Transverse colon (tissue), 4 donors: ENCODE measurements around the gene INPP5J. TPM values are rescaled to one million over a fixed set of nuclear protein-coding genes. Genes with fewer than 3 reads are reported as not detected.
"Not testable (repeated sequence)": the region's sequence is repeated elsewhere in the genome, so short reads cannot be mapped to it uniquely, and the experiment has no call there.

Source experiments
- DNase-seq: peaks from one replicate; pipeline ENCODE4 v3.0.0-alpha.2; 2019
- H3K27ac ChIP-seq, 4 donors: fragments of 200-600 bp; sonication (generic); 2 replicates each; pipeline ENCODE4 v1.5.1; 2016 to 2018; ENCODE audit warnings: inconsistent platforms in 4 of 4
- H3K27me3 ChIP-seq: fragments of 200-600 bp; sonication (generic); 2 replicates; pipeline ENCODE4 v1.5.1; 2017; ENCODE audit warnings: inconsistent platforms
- H3K36me3 ChIP-seq, 4 donors: fragments of 200-600 bp; sonication (generic); 2 replicates each; pipeline ENCODE4 v1.5.1; 2017 to 2019; ENCODE audit warnings: inconsistent platforms in 4 of 4
- H3K4me1 ChIP-seq, 4 donors: fragments of 200-600 bp; sonication (generic); 2 replicates each; pipeline ENCODE4 v1.5.1; 2017 to 2020; ENCODE audit warnings: inconsistent platforms in 4 of 4
- H3K4me3 ChIP-seq, 4 donors: fragments of 200-600 bp; sonication (generic); 1 replicate in 1 of 4; 2 replicates in 3 of 4; pipeline versions ENCODE4 v1.5.1 to v1.6.1; 2017 to 2019; ENCODE audit warnings: inconsistent platforms in 4 of 4
- H3K9me3 ChIP-seq, 2 donors: fragments of 200-600 bp; sonication (generic); 2 replicates each; pipeline ENCODE4 v1.5.1; 2017 to 2019; ENCODE audit warnings: inconsistent platforms in 2 of 2
- EP300 ChIP-seq: sonication (generic); formaldehyde crosslinking; IDR thresholded peaks from one replicate; pipeline ENCODE4 v1.6.1; 2017; ENCODE audit warnings: antibody characterized with exemption, low read depth
- POLR2A ChIP-seq: fragments of 450-650 bp; IDR thresholded peaks from one replicate; pipeline ENCODE4 v1.6.1; 2016; ENCODE audit warnings: antibody characterized with exemption, mild to moderate bottlenecking, moderate library complexity
- POLR2AphosphoS5 ChIP-seq, 3 donors: sonication (generic); formaldehyde crosslinking; IDR thresholded peaks; one replicate each; pipeline ENCODE4 v1.6.1; 2016; ENCODE audit warnings: antibody characterized with exemption in 3 of 3
- WGBS, 2 donors: methylation state at CpG; one replicate each; pipeline ENCODE4 v1.1.5; 2018; ENCODE audit warnings: low coverage in 1 of 2; 5-methylcytosine and 5-hydroxymethylcytosine counted together
- in situ Hi-C, 4 donors: fragments of 200-750 bp; cut with MboI; loops; one replicate each; pipeline versions ENCODE4 v1.15.0 to v1.15.1; 2017; ENCODE audit warnings: low sequenced_read_pairs in 3 of 4, low pct_ligation_motif_present in 1 of 4, low pct_unique_long_range_greater_than_20kb in 1 of 4
- intact Hi-C: fragments of 100-400 bp; cut with DNase I; formaldehyde crosslinking; loops from one replicate; pipeline ENCODE4 v1.15.1; 2023; ENCODE audit warnings: low total_unique reads
- total RNA-seq, 4 donors: library from RNA; depleted of rRNA; stranded (reverse); fragments of >200 nt; gene quantifications; one replicate each; pipeline ENCODE4 v1.1.0, GENCODE V29; 2016
- TF ChIP-seq, protein P1 (sequence below), 5 experiments: fragments of 200-600 bp in 3 of 5; fragments of 450-650 bp in 2 of 5; sonication (generic) in 3 of 5; IDR thresholded peaks; 1 replicate in 2 of 5; 2 replicates in 3 of 5; pipeline ENCODE4 v1.5.1; 2016 to 2017; ENCODE audit warnings: antibody characterized with exemption in 5 of 5, inconsistent platforms in 3 of 5, mild to moderate bottlenecking in 2 of 5, moderate library complexity in 1 of 5

Gene INPP5J
- total RNA-seq, 4 donors from 2014 or later = 22.4 to 51.2 (median 30.8) TPM

- 5 to 16% methylated on average over 5 to 32 of the region's 32 CpGs for WGBS, 2 donors
- no peak for TF ChIP-seq POLR2A
- TF ChIP-seq POLR2AphosphoS5 (IDR thresholded peaks at IDR 0.05) = no peak
- TF ChIP-seq EP300 = no peak
- TF ChIP-seq, protein P1, sequence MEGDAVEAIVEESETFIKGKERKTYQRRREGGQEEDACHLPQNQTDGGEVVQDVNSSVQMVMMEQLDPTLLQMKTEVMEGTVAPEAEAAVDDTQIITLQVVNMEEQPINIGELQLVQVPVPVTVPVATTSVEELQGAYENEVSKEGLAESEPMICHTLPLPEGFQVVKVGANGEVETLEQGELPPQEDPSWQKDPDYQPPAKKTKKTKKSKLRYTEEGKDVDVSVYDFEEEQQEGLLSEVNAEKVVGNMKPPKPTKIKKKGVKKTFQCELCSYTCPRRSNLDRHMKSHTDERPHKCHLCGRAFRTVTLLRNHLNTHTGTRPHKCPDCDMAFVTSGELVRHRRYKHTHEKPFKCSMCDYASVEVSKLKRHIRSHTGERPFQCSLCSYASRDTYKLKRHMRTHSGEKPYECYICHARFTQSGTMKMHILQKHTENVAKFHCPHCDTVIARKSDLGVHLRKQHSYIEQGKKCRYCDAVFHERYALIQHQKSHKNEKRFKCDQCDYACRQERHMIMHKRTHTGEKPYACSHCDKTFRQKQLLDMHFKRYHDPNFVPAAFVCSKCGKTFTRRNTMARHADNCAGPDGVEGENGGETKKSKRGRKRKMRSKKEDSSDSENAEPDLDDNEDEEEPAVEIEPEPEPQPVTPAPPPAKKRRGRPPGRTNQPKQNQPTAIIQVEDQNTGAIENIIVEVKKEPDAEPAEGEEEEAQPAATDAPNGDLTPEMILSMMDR (IDR thresholded peaks at IDR 0.05) = no peak
- Histone ChIP-seq H3K36me3 (peaks cover 0 to 7% (median under 1%) of the 10 kb centered on the region in 4 donors), H3K4me1 (peaks cover 9 to 38% (median 25%) of the 10 kb centered on the region in 4 donors), H3K27ac (peak overlapping the region; percentile 89 to 95 (median 90)), H3K4me3 (peak overlapping the region; percentile 71 to 82 (median 81)), H3K9me3 (no peaks in the 10 kb centered on the region), H3K27me3 (no peaks in the 10 kb centered on the region)
- in situ Hi-C loops (no loop called here), intact Hi-C loops (no loop called here)
- peak; percentile 23 for DNase-seq
Measured at GRCh38 chr22:31160328-31160978, 37.7 kb downstream of the INPP5J start.

- Histone ChIP-seq H3K9me3 (no peaks in the 10 kb centered on the region), H3K27me3 (no peaks in the 10 kb centered on the region), H3K4me3 (peak overlapping the region in 1 of 4 donors; percentile 82), H3K36me3 (peaks cover 0 to 8% (median 4%) of the 10 kb centered on the region in 4 donors), H3K4me1 (peaks cover 9 to 33% (median 25%) of the 10 kb centered on the region in 4 donors), H3K27ac (peak overlapping the region; percentile 89 to 95 (median 90))
- no peak for DNase-seq
- intact Hi-C loops = no loop called here
- TF ChIP-seq EP300 (no peak), POLR2AphosphoS5 (IDR thresholded peaks at IDR 0.05) (no peak)
- in situ Hi-C loops = no loop called here
Measured at GRCh38 chr22:31161386-31161785, 38.6 kb downstream of the INPP5J start.

- WGBS, 2 donors = 53 to 56% methylated on average over 5 of the region's 5 CpGs
- in situ Hi-C loops (no loop called here), intact Hi-C loops (no loop called here)
- peak overlapping the region; percentile 42 to 95 (median 90) for H3K27ac ChIP-seq
- H3K4me1 ChIP-seq = peaks cover 9 to 33% (median 25%) of the 10 kb centered on the region in 4 donors
- H3K36me3 ChIP-seq = peaks cover 0 to 8% (median 4%) of the 10 kb centered on the region in 4 donors
- no peak overlapping the region for H3K4me3 ChIP-seq
- DNase-seq = no peak
- H3K9me3 ChIP-seq = no peaks in the 10 kb centered on the region
- no peaks in the 10 kb centered on the region for H3K27me3 ChIP-seq
- no peak for TF ChIP-seq EP300
- TF ChIP-seq, protein P1 (IDR thresholded peaks at IDR 0.05) = peak in 4 of 5 experiments; percentile 17 to 46 (median 33)
- no peak for TF ChIP-seq POLR2A
- TF ChIP-seq POLR2AphosphoS5 (IDR thresholded peaks at IDR 0.05) = no peak
Measured at GRCh38 chr22:31162015-31162765, 39.4 kb downstream of the INPP5J start.

GRCh38 chr22:31170971-31171370, 48.2 kb downstream of the INPP5J start:
- Histone ChIP-seq H3K36me3 (peaks cover 0 to 3% (median 0%) of the 10 kb centered on the region in 4 donors), H3K27ac (peak overlapping the region in 2 of 4 donors; percentile 20 to 30), H3K4me1 (peaks cover 0 to 44% (median 17%) of the 10 kb centered on the region in 4 donors), H3K4me3 (no peak overlapping the region), H3K27me3 (no peaks in the 10 kb centered on the region), H3K9me3 (no peaks in the 10 kb centered on the region)
- intact Hi-C loops (no loop called here), in situ Hi-C loops (no loop called here)
- DNase-seq = no peak
- WGBS, 2 donors = 95 to 100% methylated on average over 4 of the region's 4 CpGs
- TF ChIP-seq, protein P1 (IDR thresholded peaks at IDR 0.05) = no peak
- no peak for TF ChIP-seq POLR2AphosphoS5 (IDR thresholded peaks at IDR 0.05)
- no peak for TF ChIP-seq EP300
- TF ChIP-seq POLR2A = no peak

DNA sequence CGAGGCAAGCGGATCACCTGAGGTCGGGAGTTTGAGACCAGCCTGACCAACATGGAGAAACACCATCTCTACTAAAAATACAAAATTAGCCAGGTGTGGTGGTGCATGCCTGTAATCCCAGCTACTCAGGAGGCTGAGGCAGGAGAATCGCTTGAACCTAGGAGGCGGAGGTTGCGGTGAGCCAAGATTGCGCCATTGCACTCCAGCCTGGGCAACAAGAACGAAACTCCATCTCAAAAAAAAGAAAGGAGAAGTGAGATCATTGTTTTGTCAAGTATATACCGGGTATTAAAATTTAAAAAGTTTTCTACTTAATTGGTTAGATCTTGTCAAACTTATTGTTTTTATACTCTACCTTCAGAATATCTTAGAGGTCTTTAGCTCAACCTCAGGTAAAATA, 49.0 kb downstream of the INPP5J start:
- H3K4me3 ChIP-seq, H3K27ac ChIP-seq, DNase-seq, intact Hi-C loops, in situ Hi-C loops, H3K9me3 ChIP-seq, H3K36me3 ChIP-seq, H3K27me3 ChIP-seq: not testable (repeated sequence)
- WGBS, 2 donors = 94 to 95% methylated on average over 9 of the region's 9 CpGs
- H3K4me1 ChIP-seq = peaks cover 0 to 44% (median 17%) of the 10 kb centered on the region in 4 donors
